ENCODE results near the gene DNAH2. TPM values are rescaled to one million over a fixed set of nuclear protein-coding genes. Genes with fewer than 3 reads are reported as not detected.

The DNAH2 gene
- total and polyA plus RNA-seq, 2 of the 4 experiments (the other 2 are of a cell fraction): under 0.01 to 0.02 TPM

DNA sequence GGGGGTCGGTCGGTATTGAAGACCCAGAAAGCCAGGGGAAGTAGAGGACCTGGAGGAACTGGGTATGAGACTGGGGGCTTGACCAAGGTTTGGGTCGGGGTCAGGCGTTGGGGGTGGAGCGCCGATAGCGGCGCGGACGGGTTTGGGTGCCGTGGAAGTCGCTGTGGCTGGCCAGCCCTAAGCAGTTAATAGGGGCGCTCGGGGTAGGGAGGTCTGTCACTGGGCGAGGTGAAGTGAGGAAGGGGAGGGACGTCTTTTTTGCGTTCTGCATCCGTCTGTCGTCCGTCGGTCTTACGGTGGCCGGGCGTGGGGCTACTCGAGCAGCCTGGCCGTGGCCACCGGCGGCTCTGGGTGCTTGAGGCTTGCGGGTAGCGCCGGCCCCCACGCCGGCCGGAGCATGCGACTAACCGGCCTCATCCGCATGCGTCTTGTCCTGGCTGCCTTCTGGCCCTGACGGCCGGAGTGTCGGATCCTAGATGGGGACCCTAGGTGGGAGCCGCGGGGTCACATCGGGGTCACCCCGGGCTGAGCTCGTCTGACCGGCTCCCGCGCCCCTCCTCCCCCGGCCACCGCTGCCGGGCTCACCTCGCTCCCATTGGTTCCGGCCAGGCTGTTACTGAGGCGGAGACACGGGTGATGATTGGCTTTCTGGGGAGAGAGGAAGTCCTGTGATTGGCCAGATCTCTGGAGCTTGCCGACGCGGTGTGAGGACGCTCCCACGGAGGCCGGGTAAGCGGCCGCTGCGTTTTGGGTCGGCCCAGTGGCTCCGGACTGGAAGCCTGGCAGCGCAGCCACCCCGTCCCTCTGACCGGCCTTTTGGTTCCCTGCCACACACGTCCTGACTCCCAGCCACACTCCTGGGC lies 127.0 kb downstream of the DNAH2 start:
- H3K4ac ChIP-seq (ENCODE audit: low read depth, low read length): peak overlapping the region; percentile 89
- 0% methylated on average over 21 of the region's 71 CpGs; no CpG with 5 or more reads in 1 of the 2 experiments for WGBS, 2 experiments (ENCODE audit: extremely low coverage in 2 of 2, insufficient read length in 1 of 2)
- ChIA-PET POLR2A (ENCODE audit: unreplicated experiment) (no interaction called here), CTCF (interaction anchor here (0.7 to 0.8 kb wide), 2 partner anchors 9 to 13 kb away, joined by 3 to 4 read pairs; partner anchors contain the start of gene NAA38)
- peak overlapping the region; percentile 70 for H3K56ac ChIP-seq (ENCODE audit: extremely low read depth, insufficient read depth, low read length)
- DNase-seq (peak; percentile 94), ATAC-seq (ENCODE audit: low read depth) (peak; percentile 70)
- peak overlapping the region; percentile 81 for H2AFZ ChIP-seq (replicated peaks; ENCODE audit: low read length, poor library complexity)
- H3K18ac ChIP-seq (ENCODE audit: low read depth, low read length): no peak overlapping the region
- intact Hi-C loops (cut with micrococcal nuclease) (loop anchor here (1.0 to 5.0 kb wide), 3 partner anchors 8 to 272 kb away; no protein-coding TSS in a partner anchor), in situ Hi-C loops (cut with MboI; ENCODE audit: low sequenced_read_pairs) (no loop called here), dilution Hi-C loops (cut with HindIII; ENCODE audit: low sequenced_read_pairs, unreplicated experiment) (no loop called here)
- peak overlapping the region; percentile 44; the same call in 1 of the 3 replicates for H2BK15ac ChIP-seq (ENCODE audit: low read depth, low read length)
- BruUV-seq (replicated peaks): no TSS peak
- peak overlapping the region; percentile 54 to 77; a peak in 3 of 4 replicates for H4K8ac ChIP-seq (ENCODE audit: low read depth in 2 of 2, low read length in 2 of 2)
- H2AK5ac ChIP-seq (ENCODE audit: low read depth, low read length): peak overlapping the region; percentile 84
- H3K36me3 ChIP-seq (ENCODE audit: control insufficient read depth, insufficient read depth, low read length): peaks cover 38% of the 10 kb centered on the region
- H3K9me1 ChIP-seq (ENCODE audit: insufficient read depth, low read length): no peaks in the 10 kb centered on the region; the same call in 1 of the 2 replicates
- H3K9me3 ChIP-seq (ENCODE audit: control insufficient read depth, insufficient read depth, low read length): no peaks in the 10 kb centered on the region
- H3K79me1 ChIP-seq (ENCODE audit: low read depth in 1 of 2, low read length in 2 of 2): peaks cover 14 to 60% of the 10 kb centered on the region in 2 experiments
- H3K23ac ChIP-seq (ENCODE audit: low read depth, low read length): peak overlapping the region; percentile 58; the same call in 1 of the 2 replicates
- H4K20me1 ChIP-seq (ENCODE audit: insufficient read depth, low read length): peaks cover 68% of the 10 kb centered on the region
- peak overlapping the region; percentile 48 for H2AK9ac ChIP-seq (replicated peaks; ENCODE audit: low read depth, low read length, poor library complexity)
- H4K5ac ChIP-seq (ENCODE audit: low read depth, low read length): no peak overlapping the region
- peak overlapping the region; percentile 64 for H3K14ac ChIP-seq (replicated peaks; ENCODE audit: low read depth, low read length)
- no peaks in the 10 kb centered on the region for H3K27me3 ChIP-seq (ENCODE audit: control insufficient read depth, insufficient read depth, low read length)
- peak overlapping the region; percentile 68; the same call in 1 of the 2 replicates for H2BK120ac ChIP-seq (ENCODE audit: low read depth, low read length)
- peak overlapping the region; percentile 72 for H3K27ac ChIP-seq (ENCODE audit: insufficient read depth, low read length)
- peak overlapping the region; percentile 9; the same call in 1 of the 2 replicates for H2BK20ac ChIP-seq (ENCODE audit: low read depth, low read length)
- peak overlapping the region; percentile 79 for H3K4me2 ChIP-seq (ENCODE audit: low read depth, low read length)
- peak overlapping the region; percentile 67 for H3K9ac ChIP-seq (ENCODE audit: low read depth, low read length)
- peaks cover 13% of the 10 kb centered on the region for H3K4me1 ChIP-seq (ENCODE audit: control insufficient read depth, insufficient read depth, low read length)
- H2BK5ac ChIP-seq (ENCODE audit: low read depth, low read length, poor library complexity, severe bottlenecking): peak overlapping the region; percentile 97
- H3K4me3 ChIP-seq (ENCODE audit: insufficient read depth, low read depth, low read length): peak overlapping the region; percentile 71
- H4K91ac ChIP-seq (ENCODE audit: insufficient read depth, low read depth, low read length): peak overlapping the region; percentile 42; the same call in 1 of the 2 replicates
- TF ChIP-seq MXI1 (IDR thresholded peaks at IDR 0.05; ENCODE audit: borderline replicate concordance, low read depth, low read length) (peak; percentile 52; the same call in 1 of the 2 replicates), RFX5 (IDR thresholded peaks at IDR 0.05; ENCODE audit: low read depth, low read length) (peak; percentile 79), BHLHE40 (IDR thresholded peaks at IDR 0.05; ENCODE audit: low read depth, low read length) (no peak), POLR2A (IDR thresholded peaks at IDR 0.05; ENCODE audit: low read depth, low read length) (peak; percentile 92), SMC3 (IDR thresholded peaks at IDR 0.05; ENCODE audit: low read depth, low read length) (no peak), CHD1 (IDR thresholded peaks at IDR 0.05; ENCODE audit: low read depth, low read length) (peak; percentile 82; the same call in 1 of the 2 replicates), RCOR1 (IDR thresholded peaks at IDR 0.05; ENCODE audit: insufficient replicate concordance, low read length) (no peak), NFE2L2 (IDR thresholded peaks at IDR 0.05; ENCODE audit: low read depth, low read length) (no peak), RAD21 (IDR thresholded peaks at IDR 0.05; ENCODE audit: low read length) (no peak), CEBPB (IDR thresholded peaks at IDR 0.05; ENCODE audit: low read depth, low read length) (no peak), MAFK (IDR thresholded peaks at IDR 0.05; ENCODE audit: low read depth, low read length) (no peak)
- TF ChIP-seq, protein P1, sequence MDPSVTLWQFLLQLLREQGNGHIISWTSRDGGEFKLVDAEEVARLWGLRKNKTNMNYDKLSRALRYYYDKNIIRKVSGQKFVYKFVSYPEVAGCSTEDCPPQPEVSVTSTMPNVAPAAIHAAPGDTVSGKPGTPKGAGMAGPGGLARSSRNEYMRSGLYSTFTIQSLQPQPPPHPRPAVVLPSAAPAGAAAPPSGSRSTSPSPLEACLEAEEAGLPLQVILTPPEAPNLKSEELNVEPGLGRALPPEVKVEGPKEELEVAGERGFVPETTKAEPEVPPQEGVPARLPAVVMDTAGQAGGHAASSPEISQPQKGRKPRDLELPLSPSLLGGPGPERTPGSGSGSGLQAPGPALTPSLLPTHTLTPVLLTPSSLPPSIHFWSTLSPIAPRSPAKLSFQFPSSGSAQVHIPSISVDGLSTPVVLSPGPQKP (IDR thresholded peaks at IDR 0.05; ENCODE audit: borderline replicate concordance, low read depth, low read length): no peak
- TF ChIP-seq, protein P2, sequence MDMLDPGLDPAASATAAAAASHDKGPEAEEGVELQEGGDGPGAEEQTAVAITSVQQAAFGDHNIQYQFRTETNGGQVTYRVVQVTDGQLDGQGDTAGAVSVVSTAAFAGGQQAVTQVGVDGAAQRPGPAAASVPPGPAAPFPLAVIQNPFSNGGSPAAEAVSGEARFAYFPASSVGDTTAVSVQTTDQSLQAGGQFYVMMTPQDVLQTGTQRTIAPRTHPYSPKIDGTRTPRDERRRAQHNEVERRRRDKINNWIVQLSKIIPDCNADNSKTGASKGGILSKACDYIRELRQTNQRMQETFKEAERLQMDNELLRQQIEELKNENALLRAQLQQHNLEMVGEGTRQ (IDR thresholded peaks at IDR 0.05; ENCODE audit: low read depth, low read length): peak; percentile 14; the same call in 1 of the 2 replicates
